WTC11 (cell line): ENCODE measurements around the gene PDE11A. TPM values are rescaled to one million over a fixed set of nuclear protein-coding genes. Genes with fewer than 3 reads are reported as not detected.

Experiments used
- ATAC-seq: fragments of 200-7000 bp; cut with Tn5 transposase; 2 replicates; pipeline ENCODE4 v1.10.0; 2021; ENCODE audit warnings: mild to moderate bottlenecking, moderate library complexity
- CTCF ChIA-PET: fragments of 300-600 bp; sonication (Branson Sonifier 250); formaldehyde crosslinking; loops from one replicate; lab custom pipeline; 2021; ENCODE audit warnings: antibody characterized with exemption; lab: Charles Lee
- POLR2A ChIA-PET: fragments of 350-600 bp; sonication (Branson Sonifier 250); formaldehyde crosslinking; loops from one replicate; lab custom pipeline; 2021; ENCODE audit warnings: antibody characterized with exemption; lab: Charles Lee
- DNase-seq: peaks from one replicate; pipeline ENCODE4 v3.0.0; 2021; ENCODE audit warnings: low spot score
- H3K27ac Mint-ChIP-seq: 2 replicates; pipeline ENCODE4 v1.8.0; 2021; ENCODE audit warnings: mixed read lengths
- H3K27me3 Mint-ChIP-seq: 2 replicates; pipeline ENCODE4 v1.8.0; 2021; ENCODE audit warnings: low read depth, mild to moderate bottlenecking, moderate library complexity, mixed read lengths
- H3K36me3 Mint-ChIP-seq: 2 replicates; pipeline ENCODE4 v1.8.0; 2021; ENCODE audit warnings: mixed read lengths
- H3K4me1 Mint-ChIP-seq: 2 replicates; pipeline ENCODE4 v1.8.0; 2022; ENCODE audit warnings: mixed read lengths
- H3K4me3 Mint-ChIP-seq: 2 replicates; pipeline ENCODE4 v1.8.0; 2021; ENCODE audit warnings: mild to moderate bottlenecking, moderate library complexity, mixed read lengths
- H3K9me3 Mint-ChIP-seq: 2 replicates; pipeline ENCODE4 v1.8.0; 2021; ENCODE audit warnings: mixed read lengths
- ARID4B ChIP-seq: sonication (generic); formaldehyde crosslinking; IDR thresholded peaks from 2 replicates; pipeline ENCODE4 v1.8.0; 2023; ENCODE audit warnings: missing genetic modification reagents, mild to moderate bottlenecking, borderline replicate concordance
- CTCF ChIP-seq: fragments of 200-600 bp; IDR thresholded peaks from 2 replicates; pipeline ENCODE4 v1.8.0; 2022; ENCODE audit warnings: antibody characterized with exemption
- ELF4 ChIP-seq: sonication (generic); formaldehyde crosslinking; IDR thresholded peaks from 2 replicates; pipeline ENCODE4 v1.8.1; 2022; ENCODE audit warnings: low read depth, mild to moderate bottlenecking, moderate library complexity, missing genetic modification reagents
- ERG ChIP-seq: fragments of 250-450 bp; sonication (Bioruptor Pico); IDR thresholded peaks from 2 replicates; pipeline ENCODE4 v1.8.0; 2021; ENCODE audit warnings: mild to moderate bottlenecking
- ESRRA ChIP-seq: sonication (generic); formaldehyde crosslinking; IDR thresholded peaks from 2 replicates; pipeline ENCODE4 v1.8.1; 2022; ENCODE audit warnings: mild to moderate bottlenecking, missing genetic modification reagents, borderline replicate concordance
- GABPB1 ChIP-seq: sonication (generic); formaldehyde crosslinking; IDR thresholded peaks from 2 replicates; pipeline ENCODE4 v1.8.1; 2023; ENCODE audit warnings: mild to moderate bottlenecking, missing genetic modification reagents
- GRHL2 ChIP-seq: fragments of 250-450 bp; sonication (Bioruptor Pico); IDR thresholded peaks from 2 replicates; pipeline ENCODE4 v1.8.0; 2022; ENCODE audit warnings: mild to moderate bottlenecking, moderate library complexity; ENCODE audit not compliant: insufficient replicate concordance, severe bottlenecking
- NR2C2 ChIP-seq: sonication (generic); formaldehyde crosslinking; IDR thresholded peaks from 2 replicates; pipeline ENCODE4 v1.8.0; 2022; ENCODE audit warnings: mild to moderate bottlenecking, missing genetic modification reagents
- NR3C1 ChIP-seq: sonication (generic); formaldehyde crosslinking; conservative IDR thresholded peaks from 2 replicates; pipeline ENCODE4 v1.8.1; 2023; ENCODE audit warnings: low read depth, mild to moderate bottlenecking, missing genetic modification reagents
- OVOL2 ChIP-seq: fragments of 250-450 bp; sonication (Bioruptor Pico); IDR thresholded peaks from 2 replicates; pipeline ENCODE4 v1.9.0; 2021; ENCODE audit warnings: mild to moderate bottlenecking, borderline replicate concordance
- RORB ChIP-seq: fragments of 250-450 bp; sonication (Bioruptor Pico); IDR thresholded peaks from 2 replicates; pipeline ENCODE4 v1.9.0; 2021; ENCODE audit warnings: mild to moderate bottlenecking
- SP1 ChIP-seq: sonication (generic); formaldehyde crosslinking; conservative IDR thresholded peaks from 2 replicates; pipeline ENCODE4 v1.8.1; 2022; ENCODE audit warnings: missing genetic modification reagents
- TP53 ChIP-seq: sonication (generic); formaldehyde crosslinking; IDR thresholded peaks from 2 replicates; pipeline ENCODE4 v1.8.1; 2023; ENCODE audit warnings: mild to moderate bottlenecking, missing genetic modification reagents
- ZNF423 ChIP-seq: fragments of 250-450 bp; sonication (Bioruptor Pico); IDR thresholded peaks from 2 replicates; pipeline ENCODE4 v2.1.2; 2022; ENCODE audit warnings: mild to moderate bottlenecking, moderate library complexity
- ZNF671 ChIP-seq: fragments of 250-450 bp; sonication (Bioruptor Pico); IDR thresholded peaks from 2 replicates; pipeline ENCODE4 v1.8.0; 2021; ENCODE audit warnings: mild to moderate bottlenecking
- total RNA-seq: library from RNA; stranded (reverse); gene quantifications from 3 replicates; pipeline ENCODE4 v1.2.3, GENCODE V29; 2021
- TF ChIP-seq, protein P1 (sequence below): fragments of 250-450 bp; sonication (Bioruptor Pico); IDR thresholded peaks from 2 replicates; pipeline ENCODE4 v1.9.0; 2021; ENCODE audit warnings: mild to moderate bottlenecking
- TF ChIP-seq, protein P2 (sequence below): sonication (generic); formaldehyde crosslinking; IDR thresholded peaks from 2 replicates; pipeline ENCODE4 v1.8.0; 2023; ENCODE audit warnings: missing genetic modification reagents
- TF ChIP-seq, protein P3 (sequence below): sonication (generic); formaldehyde crosslinking; conservative IDR thresholded peaks from 2 replicates; pipeline ENCODE4 v1.8.1; 2023; ENCODE audit warnings: mild to moderate bottlenecking, low read depth, missing genetic modification reagents, moderate library complexity
- TF ChIP-seq, protein P4 (sequence below): sonication (generic); formaldehyde crosslinking; IDR thresholded peaks from 2 replicates; pipeline ENCODE4 v1.8.1; 2022; ENCODE audit warnings: mild to moderate bottlenecking, missing genetic modification reagents, moderate library complexity, borderline replicate concordance
- TF ChIP-seq, protein P5 (sequence below): sonication (generic); formaldehyde crosslinking; IDR thresholded peaks from 2 replicates; pipeline ENCODE4 v1.8.1; 2023; ENCODE audit warnings: mild to moderate bottlenecking, missing genetic modification reagents

The PDE11A gene
- total RNA-seq, 1 experiment from 2014 or later, result 0.13 TPM

DNA sequence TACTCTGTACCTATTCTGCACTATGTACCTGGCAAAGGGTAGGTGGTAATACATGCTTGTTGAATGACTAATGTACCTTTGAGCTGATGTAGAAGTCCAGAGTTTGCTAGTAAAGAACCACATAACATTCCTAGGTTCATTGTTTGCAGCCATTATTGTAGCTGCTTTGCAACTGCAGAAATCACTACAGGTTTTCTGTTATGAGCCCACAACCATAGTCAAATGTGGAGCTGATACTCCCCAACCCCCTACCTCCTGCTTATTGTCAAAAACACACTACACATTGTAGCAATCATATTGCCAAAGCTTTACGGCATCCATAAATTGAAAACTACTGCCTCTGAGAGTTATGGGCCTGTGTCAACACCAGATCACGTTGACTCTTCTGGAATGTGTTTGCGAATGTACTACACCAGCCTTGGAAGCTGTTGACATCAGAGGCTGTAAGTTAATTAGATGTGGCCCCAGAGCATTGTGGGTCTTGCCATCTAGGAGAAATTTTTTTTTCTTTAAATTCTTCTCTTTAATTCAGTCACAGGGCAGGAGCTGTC, 493.0 kb downstream of the PDE11A start:
- Mint-ChIP-seq H3K4me1 (no peaks in the 10 kb centered on the region), H3K9me3 (peaks cover 4% of the 10 kb centered on the region; the same call in 1 of the 2 replicates), H3K27ac (no peak overlapping the region), H3K36me3 (no peaks in the 10 kb centered on the region), H3K4me3 (no peak overlapping the region), H3K27me3 (no peaks in the 10 kb centered on the region; the same call in 1 of the 2 replicates)
- ChIA-PET POLR2A (no interaction called here), CTCF (no interaction called here)
- no peak for ATAC-seq
- DNase-seq, result no peak
- TF ChIP-seq, protein P1, sequence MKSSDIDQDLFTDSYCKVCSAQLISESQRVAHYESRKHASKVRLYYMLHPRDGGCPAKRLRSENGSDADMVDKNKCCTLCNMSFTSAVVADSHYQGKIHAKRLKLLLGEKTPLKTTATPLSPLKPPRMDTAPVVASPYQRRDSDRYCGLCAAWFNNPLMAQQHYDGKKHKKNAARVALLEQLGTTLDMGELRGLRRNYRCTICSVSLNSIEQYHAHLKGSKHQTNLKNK (CRISPR knock-in tag), result no peak
- TF ChIP-seq ELF4 (no peak), GRHL2 (CRISPR knock-in tag) (no peak), RORB (CRISPR knock-in tag) (no peak), CTCF (no peak), NR3C1 (CRISPR knock-in tag) (no peak), NR2C2 (CRISPR knock-in tag) (no peak), SP1 (CRISPR knock-in tag) (no peak), OVOL2 (CRISPR knock-in tag) (no peak)
- TF ChIP-seq, protein P2, sequence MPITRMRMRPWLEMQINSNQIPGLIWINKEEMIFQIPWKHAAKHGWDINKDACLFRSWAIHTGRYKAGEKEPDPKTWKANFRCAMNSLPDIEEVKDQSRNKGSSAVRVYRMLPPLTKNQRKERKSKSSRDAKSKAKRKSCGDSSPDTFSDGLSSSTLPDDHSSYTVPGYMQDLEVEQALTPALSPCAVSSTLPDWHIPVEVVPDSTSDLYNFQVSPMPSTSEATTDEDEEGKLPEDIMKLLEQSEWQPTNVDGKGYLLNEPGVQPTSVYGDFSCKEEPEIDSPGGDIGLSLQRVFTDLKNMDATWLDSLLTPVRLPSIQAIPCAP (CRISPR knock-in tag), result no peak
- TF ChIP-seq, protein P3, sequence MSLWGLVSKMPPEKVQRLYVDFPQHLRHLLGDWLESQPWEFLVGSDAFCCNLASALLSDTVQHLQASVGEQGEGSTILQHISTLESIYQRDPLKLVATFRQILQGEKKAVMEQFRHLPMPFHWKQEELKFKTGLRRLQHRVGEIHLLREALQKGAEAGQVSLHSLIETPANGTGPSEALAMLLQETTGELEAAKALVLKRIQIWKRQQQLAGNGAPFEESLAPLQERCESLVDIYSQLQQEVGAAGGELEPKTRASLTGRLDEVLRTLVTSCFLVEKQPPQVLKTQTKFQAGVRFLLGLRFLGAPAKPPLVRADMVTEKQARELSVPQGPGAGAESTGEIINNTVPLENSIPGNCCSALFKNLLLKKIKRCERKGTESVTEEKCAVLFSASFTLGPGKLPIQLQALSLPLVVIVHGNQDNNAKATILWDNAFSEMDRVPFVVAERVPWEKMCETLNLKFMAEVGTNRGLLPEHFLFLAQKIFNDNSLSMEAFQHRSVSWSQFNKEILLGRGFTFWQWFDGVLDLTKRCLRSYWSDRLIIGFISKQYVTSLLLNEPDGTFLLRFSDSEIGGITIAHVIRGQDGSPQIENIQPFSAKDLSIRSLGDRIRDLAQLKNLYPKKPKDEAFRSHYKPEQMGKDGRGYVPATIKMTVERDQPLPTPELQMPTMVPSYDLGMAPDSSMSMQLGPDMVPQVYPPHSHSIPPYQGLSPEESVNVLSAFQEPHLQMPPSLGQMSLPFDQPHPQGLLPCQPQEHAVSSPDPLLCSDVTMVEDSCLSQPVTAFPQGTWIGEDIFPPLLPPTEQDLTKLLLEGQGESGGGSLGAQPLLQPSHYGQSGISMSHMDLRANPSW, result no peak
- TF ChIP-seq, protein P4, sequence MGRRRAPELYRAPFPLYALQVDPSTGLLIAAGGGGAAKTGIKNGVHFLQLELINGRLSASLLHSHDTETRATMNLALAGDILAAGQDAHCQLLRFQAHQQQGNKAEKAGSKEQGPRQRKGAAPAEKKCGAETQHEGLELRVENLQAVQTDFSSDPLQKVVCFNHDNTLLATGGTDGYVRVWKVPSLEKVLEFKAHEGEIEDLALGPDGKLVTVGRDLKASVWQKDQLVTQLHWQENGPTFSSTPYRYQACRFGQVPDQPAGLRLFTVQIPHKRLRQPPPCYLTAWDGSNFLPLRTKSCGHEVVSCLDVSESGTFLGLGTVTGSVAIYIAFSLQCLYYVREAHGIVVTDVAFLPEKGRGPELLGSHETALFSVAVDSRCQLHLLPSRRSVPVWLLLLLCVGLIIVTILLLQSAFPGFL, result no peak

GRCh38 chr2:177578454-177578853, 494.1 kb downstream of the PDE11A start:
- Mint-ChIP-seq H3K36me3 (no peaks in the 10 kb centered on the region), H3K27ac (no peak overlapping the region), H3K4me3 (no peak overlapping the region), H3K4me1 (no peaks in the 10 kb centered on the region), H3K9me3 (peaks cover 4% of the 10 kb centered on the region; the same call in 1 of the 2 replicates), H3K27me3 (no peaks in the 10 kb centered on the region; the same call in 1 of the 2 replicates)
- POLR2A ChIA-PET, result no interaction called here
- CTCF ChIA-PET, result no interaction called here
- no peak for DNase-seq
- TF ChIP-seq GRHL2 (CRISPR knock-in tag) (no peak), ZNF423 (no peak), ERG (CRISPR knock-in tag) (no peak), GABPB1 (CRISPR knock-in tag) (no peak), ZNF671 (CRISPR knock-in tag) (no peak), ESRRA (CRISPR knock-in tag) (no peak), ARID4B (CRISPR knock-in tag) (no peak), TP53 (CRISPR knock-in tag) (no peak)
- TF ChIP-seq, protein P5, sequence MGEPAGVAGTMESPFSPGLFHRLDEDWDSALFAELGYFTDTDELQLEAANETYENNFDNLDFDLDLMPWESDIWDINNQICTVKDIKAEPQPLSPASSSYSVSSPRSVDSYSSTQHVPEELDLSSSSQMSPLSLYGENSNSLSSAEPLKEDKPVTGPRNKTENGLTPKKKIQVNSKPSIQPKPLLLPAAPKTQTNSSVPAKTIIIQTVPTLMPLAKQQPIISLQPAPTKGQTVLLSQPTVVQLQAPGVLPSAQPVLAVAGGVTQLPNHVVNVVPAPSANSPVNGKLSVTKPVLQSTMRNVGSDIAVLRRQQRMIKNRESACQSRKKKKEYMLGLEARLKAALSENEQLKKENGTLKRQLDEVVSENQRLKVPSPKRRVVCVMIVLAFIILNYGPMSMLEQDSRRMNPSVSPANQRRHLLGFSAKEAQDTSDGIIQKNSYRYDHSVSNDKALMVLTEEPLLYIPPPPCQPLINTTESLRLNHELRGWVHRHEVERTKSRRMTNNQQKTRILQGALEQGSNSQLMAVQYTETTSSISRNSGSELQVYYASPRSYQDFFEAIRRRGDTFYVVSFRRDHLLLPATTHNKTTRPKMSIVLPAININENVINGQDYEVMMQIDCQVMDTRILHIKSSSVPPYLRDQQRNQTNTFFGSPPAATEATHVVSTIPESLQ (CRISPR knock-in tag), result no peak
- no peak for ATAC-seq
